SK-N-SH treated with all-trans-retinoic acid at 6 μM for 48 hours (cell line): ENCODE data around the gene IFI27.
"Not testable (repeated sequence)": the region's sequence is repeated elsewhere in the genome, so short reads cannot be mapped to it uniquely, and the experiment has no call there.

Experiments
- ATAC-seq: fragments of 200-7000 bp; cut with Tn5 transposase; 3 replicates; pipeline ENCODE4 v1.9.1; 2020; ENCODE audit warnings: mild to moderate bottlenecking, moderate library complexity
- ARNTL ChIP-seq: fragments of 450-650 bp; formaldehyde crosslinking; IDR thresholded peaks from 2 replicates; pipeline ENCODE4 v1.5.0; 2020; ENCODE audit warnings: low read depth, mild to moderate bottlenecking, moderate library complexity, borderline replicate concordance
- BACH2 ChIP-seq: fragments of 250-450 bp; sonication (Bioruptor Pico); IDR thresholded peaks from 2 replicates; pipeline ENCODE4 v1.9.0; 2021; ENCODE audit warnings: mild to moderate bottlenecking, borderline replicate concordance
- ESRRG ChIP-seq: fragments of 250-450 bp; sonication (Bioruptor Pico); IDR thresholded peaks from 2 replicates; pipeline ENCODE4 v1.6.1; 2021; ENCODE audit warnings: mild to moderate bottlenecking
- GLIS3 ChIP-seq: fragments of 250-450 bp; sonication (Bioruptor Pico); IDR thresholded peaks from 2 replicates; pipeline ENCODE4 v1.5.0; 2020; ENCODE audit warnings: mild to moderate bottlenecking, moderate library complexity
- ISL1 ChIP-seq: fragments of 250-450 bp; sonication (Bioruptor Pico); IDR thresholded peaks from 2 replicates; pipeline ENCODE4 v2.1.2; 2022; ENCODE audit warnings: mild to moderate bottlenecking, moderate library complexity
- PPARA ChIP-seq: fragments of 250-450 bp; sonication (Bioruptor Pico); IDR thresholded peaks from 2 replicates; pipeline ENCODE4 v1.5.0; 2020; ENCODE audit warnings: mild to moderate bottlenecking, borderline replicate concordance
- RARB ChIP-seq: fragments of 250-450 bp; sonication (Bioruptor Pico); IDR thresholded peaks from 2 replicates; pipeline ENCODE4 v1.8.0; 2021; ENCODE audit warnings: mild to moderate bottlenecking, moderate library complexity
- SNAI2 ChIP-seq: fragments of 250-450 bp; sonication (Bioruptor Pico); IDR thresholded peaks from 2 replicates; pipeline ENCODE4 v1.5.0; 2020; ENCODE audit warnings: mild to moderate bottlenecking, moderate library complexity
- TCF4 ChIP-seq: fragments of 250-450 bp; sonication (Bioruptor Pico); IDR thresholded peaks from 2 replicates; pipeline ENCODE4 v1.8.0; 2021; ENCODE audit warnings: mild to moderate bottlenecking, moderate library complexity, borderline replicate concordance
- ZC3H10 ChIP-seq: fragments of 250-450 bp; sonication (Bioruptor Pico); IDR thresholded peaks from 2 replicates; pipeline ENCODE4 v1.5.1; 2021; ENCODE audit warnings: mild to moderate bottlenecking, moderate library complexity
- ZFP3 ChIP-seq: fragments of 250-450 bp; sonication (Bioruptor Pico); IDR thresholded peaks from 2 replicates; pipeline ENCODE4 v1.5.0; 2020; ENCODE audit warnings: mild to moderate bottlenecking, moderate library complexity
- ZFP30 ChIP-seq: fragments of 450-650 bp; formaldehyde crosslinking; IDR thresholded peaks from 2 replicates; pipeline ENCODE4 v1.5.0; 2022; ENCODE audit warnings: mild to moderate bottlenecking, moderate library complexity
- ZNF565 ChIP-seq: fragments of 450-650 bp; formaldehyde crosslinking; conservative IDR thresholded peaks from 2 replicates; pipeline ENCODE4 v1.5.0; 2020; ENCODE audit warnings: low read depth, mild to moderate bottlenecking, moderate library complexity
- ZNF70 ChIP-seq: fragments of 450-650 bp; formaldehyde crosslinking; IDR thresholded peaks from 2 replicates; pipeline ENCODE4 v1.5.0; 2020; ENCODE audit warnings: mild to moderate bottlenecking, moderate library complexity
- ZNF8 ChIP-seq: fragments of 450-650 bp; formaldehyde crosslinking; IDR thresholded peaks from 2 replicates; pipeline ENCODE4 v1.5.0; 2020; ENCODE audit warnings: mild to moderate bottlenecking, moderate library complexity
- TF ChIP-seq, protein P1 (sequence below): fragments of 250-450 bp; sonication (Bioruptor Pico); IDR thresholded peaks from 2 replicates; pipeline ENCODE4 v1.8.0; 2021; ENCODE audit warnings: low read depth, mild to moderate bottlenecking, moderate library complexity, borderline replicate concordance
- TF ChIP-seq, protein P2 (sequence below): fragments of 250-450 bp; sonication (Bioruptor Pico); IDR thresholded peaks from 2 replicates; pipeline ENCODE4 v1.5.1; 2020; ENCODE audit warnings: low read depth, mild to moderate bottlenecking, moderate library complexity
- TF ChIP-seq, protein P3 (sequence below): fragments of 250-450 bp; sonication (Bioruptor Pico); IDR thresholded peaks from 2 replicates; pipeline ENCODE4 v1.5.1; 2021; ENCODE audit warnings: mild to moderate bottlenecking, moderate library complexity
- TF ChIP-seq, protein P4 (sequence below): fragments of 250-450 bp; sonication (Bioruptor Pico); IDR thresholded peaks from 2 replicates; pipeline ENCODE4 v1.8.0; 2020; ENCODE audit warnings: mild to moderate bottlenecking, moderate library complexity, borderline replicate concordance

Gene IFI27

DNA sequence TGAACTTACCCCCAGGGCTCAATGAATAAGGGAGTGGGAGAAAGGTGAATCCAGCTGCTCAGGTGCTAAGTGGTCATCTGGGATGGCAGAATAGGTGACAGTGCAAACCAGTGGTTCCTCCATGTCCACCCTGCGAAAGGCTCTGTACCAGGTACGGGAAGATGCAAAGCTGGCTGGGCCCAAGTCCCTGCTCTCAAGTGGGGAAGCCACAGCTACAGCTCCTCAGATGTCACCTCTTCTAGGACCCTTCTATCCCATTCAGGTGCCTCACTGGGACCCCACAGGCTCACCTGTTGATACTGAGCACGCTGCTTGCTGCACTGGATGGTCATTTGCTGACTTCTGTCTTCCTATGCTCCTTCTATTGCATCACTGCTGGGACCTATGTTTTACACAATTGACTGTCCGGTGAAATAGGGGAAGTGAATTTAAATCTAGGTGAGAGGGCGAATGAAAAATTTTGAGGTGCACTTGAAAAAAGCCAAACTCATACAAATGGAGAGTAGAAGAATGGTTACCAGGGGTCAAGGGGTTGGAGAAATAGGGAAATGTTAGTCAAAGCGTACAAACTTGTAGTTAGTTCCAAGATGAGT, 43.3 kb downstream of the IFI27 start:
- TF ChIP-seq SNAI2 (CRISPR knock-in tag) (no peak), ESRRG (no peak), ZNF8 (no peak)

DNA sequence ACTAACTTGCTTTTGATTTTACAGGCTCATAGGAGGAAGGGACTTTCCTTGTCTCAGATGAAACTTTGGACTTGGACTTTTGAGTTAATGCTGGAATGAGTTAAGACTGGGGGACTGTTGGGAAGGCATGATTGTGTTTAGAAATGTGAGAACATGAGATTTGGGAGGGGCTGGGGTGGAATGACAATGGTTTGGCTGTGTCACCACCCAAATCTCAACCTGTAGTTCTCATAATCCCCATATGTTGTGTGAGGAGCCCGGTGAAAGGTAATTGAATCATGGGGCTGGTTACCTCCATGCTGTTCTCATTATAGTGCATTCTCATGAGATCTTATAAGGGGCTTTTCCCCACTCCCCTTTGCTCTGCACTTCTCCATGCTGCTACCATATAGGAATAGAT, 45.6 kb downstream of the IFI27 start:
- ATAC-seq: not testable (repeated sequence)

More for the DNA sequence above, 43.3 kb downstream of the IFI27 start:
- ATAC-seq: no peak

DNA sequence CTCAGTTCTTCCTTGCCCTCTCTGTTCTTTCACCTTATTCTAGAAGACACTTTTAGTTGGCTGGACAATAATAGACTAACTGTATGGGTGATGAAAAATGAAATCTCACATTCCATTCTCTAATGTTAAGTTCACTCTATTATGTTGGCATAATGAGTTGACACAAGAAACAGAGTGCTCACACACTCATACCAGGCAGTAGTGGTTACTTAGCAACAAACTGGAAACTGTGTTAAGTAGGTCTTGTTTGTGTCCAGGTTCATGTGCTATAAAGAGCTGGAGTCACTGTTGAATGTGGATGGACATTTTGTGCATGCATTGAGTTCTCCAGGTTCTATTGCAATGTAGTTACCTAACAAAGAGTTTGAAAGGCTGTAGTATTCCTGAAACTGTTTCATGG, 46.7 kb downstream of the IFI27 start:
- no peak for ATAC-seq
- TF ChIP-seq, protein P1, sequence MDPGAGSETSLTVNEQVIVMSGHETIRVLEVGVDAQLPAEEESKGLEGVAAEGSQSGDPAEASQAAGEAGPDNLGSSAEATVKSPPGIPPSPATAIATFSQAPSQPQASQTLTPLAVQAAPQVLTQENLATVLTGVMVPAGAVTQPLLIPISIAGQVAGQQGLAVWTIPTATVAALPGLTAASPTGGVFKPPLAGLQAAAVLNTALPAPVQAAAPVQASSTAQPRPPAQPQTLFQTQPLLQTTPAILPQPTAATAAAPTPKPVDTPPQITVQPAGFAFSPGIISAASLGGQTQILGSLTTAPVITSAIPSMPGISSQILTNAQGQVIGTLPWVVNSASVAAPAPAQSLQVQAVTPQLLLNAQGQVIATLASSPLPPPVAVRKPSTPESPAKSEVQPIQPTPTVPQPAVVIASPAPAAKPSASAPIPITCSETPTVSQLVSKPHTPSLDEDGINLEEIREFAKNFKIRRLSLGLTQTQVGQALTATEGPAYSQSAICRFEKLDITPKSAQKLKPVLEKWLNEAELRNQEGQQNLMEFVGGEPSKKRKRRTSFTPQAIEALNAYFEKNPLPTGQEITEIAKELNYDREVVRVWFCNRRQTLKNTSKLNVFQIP: no peak
- no peak for TF ChIP-seq RARB (CRISPR knock-in tag)
- TF ChIP-seq SNAI2 (CRISPR knock-in tag): no peak
- no peak for TF ChIP-seq GLIS3 (CRISPR knock-in tag)
- TF ChIP-seq, protein P2, sequence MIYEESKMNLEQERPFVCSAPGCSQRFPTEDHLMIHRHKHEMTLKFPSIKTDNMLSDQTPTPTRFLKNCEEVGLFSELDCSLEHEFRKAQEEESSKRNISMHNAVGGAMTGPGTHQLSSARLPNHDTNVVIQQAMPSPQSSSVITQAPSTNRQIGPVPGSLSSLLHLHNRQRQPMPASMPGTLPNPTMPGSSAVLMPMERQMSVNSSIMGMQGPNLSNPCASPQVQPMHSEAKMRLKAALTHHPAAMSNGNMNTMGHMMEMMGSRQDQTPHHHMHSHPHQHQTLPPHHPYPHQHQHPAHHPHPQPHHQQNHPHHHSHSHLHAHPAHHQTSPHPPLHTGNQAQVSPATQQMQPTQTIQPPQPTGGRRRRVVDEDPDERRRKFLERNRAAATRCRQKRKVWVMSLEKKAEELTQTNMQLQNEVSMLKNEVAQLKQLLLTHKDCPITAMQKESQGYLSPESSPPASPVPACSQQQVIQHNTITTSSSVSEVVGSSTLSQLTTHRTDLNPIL: no peak
- no peak for TF ChIP-seq ISL1 (CRISPR knock-in tag)
- no peak for TF ChIP-seq ZNF8
- TF ChIP-seq, protein P3, sequence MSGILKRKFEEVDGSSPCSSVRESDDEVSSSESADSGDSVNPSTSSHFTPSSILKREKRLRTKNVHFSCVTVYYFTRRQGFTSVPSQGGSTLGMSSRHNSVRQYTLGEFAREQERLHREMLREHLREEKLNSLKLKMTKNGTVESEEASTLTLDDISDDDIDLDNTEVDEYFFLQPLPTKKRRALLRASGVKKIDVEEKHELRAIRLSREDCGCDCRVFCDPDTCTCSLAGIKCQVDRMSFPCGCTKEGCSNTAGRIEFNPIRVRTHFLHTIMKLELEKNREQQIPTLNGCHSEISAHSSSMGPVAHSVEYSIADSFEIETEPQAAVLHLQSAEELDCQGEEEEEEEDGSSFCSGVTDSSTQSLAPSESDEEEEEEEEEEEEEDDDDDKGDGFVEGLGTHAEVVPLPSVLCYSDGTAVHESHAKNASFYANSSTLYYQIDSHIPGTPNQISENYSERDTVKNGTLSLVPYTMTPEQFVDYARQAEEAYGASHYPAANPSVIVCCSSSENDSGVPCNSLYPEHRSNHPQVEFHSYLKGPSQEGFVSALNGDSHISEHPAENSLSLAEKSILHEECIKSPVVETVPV (CRISPR knock-in tag): no peak
- no peak for TF ChIP-seq BACH2 (CRISPR knock-in tag)
- no peak for TF ChIP-seq ARNTL
- TF ChIP-seq ZNF70 (CRISPR knock-in tag): no peak
- no peak for TF ChIP-seq PPARA (CRISPR knock-in tag)
- TF ChIP-seq ZNF565: no peak
- no peak for TF ChIP-seq ZFP30 (CRISPR knock-in tag)
- TF ChIP-seq ZC3H10 (CRISPR knock-in tag): no peak
- TF ChIP-seq TCF4 (CRISPR knock-in tag): no peak
- TF ChIP-seq, all 23 proteins: peak for 0

DNA sequence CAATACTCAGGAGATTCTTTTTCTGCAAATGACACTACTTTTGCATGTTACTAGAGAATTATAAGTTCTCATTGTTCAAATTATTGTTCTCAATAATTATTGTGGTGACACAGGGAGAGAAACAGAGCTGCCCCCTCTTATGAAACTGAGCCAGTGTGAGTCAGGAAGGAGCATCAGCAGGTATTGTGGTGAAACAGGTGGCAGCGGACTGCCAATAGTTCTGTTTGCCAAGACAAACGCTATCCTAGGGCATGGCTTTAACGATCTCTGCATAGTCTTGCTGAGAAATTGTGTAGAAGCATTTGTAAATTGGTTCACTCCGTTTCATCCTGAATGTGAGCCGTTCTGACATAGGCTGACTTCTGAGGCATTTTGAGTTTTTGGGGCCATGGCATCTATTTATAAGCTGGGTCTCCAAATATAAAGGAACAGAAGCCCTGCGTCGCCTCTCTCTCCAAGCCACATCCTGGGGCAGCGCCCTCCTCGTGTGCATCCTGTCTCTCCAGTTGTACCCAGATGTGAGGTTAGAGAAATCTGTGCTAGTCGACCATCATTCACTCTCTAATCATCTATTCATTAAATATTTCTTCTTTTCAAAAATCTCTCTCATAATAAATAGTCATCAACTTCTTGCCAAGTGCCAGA, 47.8 kb downstream of the IFI27 start:
- TF ChIP-seq BACH2 (CRISPR knock-in tag): no peak
- no peak for TF ChIP-seq SNAI2 (CRISPR knock-in tag)
- TF ChIP-seq ZNF8: no peak
- no peak for TF ChIP-seq RARB (CRISPR knock-in tag)
- TF ChIP-seq, protein P4, sequence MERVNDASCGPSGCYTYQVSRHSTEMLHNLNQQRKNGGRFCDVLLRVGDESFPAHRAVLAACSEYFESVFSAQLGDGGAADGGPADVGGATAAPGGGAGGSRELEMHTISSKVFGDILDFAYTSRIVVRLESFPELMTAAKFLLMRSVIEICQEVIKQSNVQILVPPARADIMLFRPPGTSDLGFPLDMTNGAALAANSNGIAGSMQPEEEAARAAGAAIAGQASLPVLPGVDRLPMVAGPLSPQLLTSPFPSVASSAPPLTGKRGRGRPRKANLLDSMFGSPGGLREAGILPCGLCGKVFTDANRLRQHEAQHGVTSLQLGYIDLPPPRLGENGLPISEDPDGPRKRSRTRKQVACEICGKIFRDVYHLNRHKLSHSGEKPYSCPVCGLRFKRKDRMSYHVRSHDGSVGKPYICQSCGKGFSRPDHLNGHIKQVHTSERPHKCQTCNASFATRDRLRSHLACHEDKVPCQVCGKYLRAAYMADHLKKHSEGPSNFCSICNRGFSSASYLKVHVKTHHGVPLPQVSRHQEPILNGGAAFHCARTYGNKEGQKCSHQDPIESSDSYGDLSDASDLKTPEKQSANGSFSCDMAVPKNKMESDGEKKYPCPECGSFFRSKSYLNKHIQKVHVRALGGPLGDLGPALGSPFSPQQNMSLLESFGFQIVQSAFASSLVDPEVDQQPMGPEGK (CRISPR knock-in tag): no peak
- TF ChIP-seq, protein P1: no peak
- no peak for TF ChIP-seq ARNTL
- no peak for TF ChIP-seq GLIS3 (CRISPR knock-in tag)
- TF ChIP-seq ZC3H10 (CRISPR knock-in tag): no peak
- TF ChIP-seq ZFP3 (CRISPR knock-in tag): no peak
- ATAC-seq: no peak
